HG03196 (cell line): ENCODE results near the gene GXYLT1.
"Not testable (repeated sequence)": the region's sequence is repeated elsewhere in the genome, so short reads cannot be mapped to it uniquely, and the experiment has no call there.

Experiments
- ATAC-seq: cut with Tn5 transposase; IDR thresholded peaks from one replicate; pipeline ENCODE4 v1.9.1; 2021; ENCODE audit not compliant: unreplicated experiment

The GXYLT1 gene

GRCh38 chr12:42145197-42145549, 499 bp upstream of the GXYLT1 start:
- ATAC-seq, result no peak

- ATAC-seq, result no peak
Observed at GRCh38 chr12:42144158-42144407, 591 bp downstream of the GXYLT1 start.

- peak; percentile 2 for ATAC-seq
Observed at GRCh38 chr12:42143452-42144157, 1.1 kb downstream of the GXYLT1 start.

- no peak for ATAC-seq
Observed at GRCh38 chr12:42141981-42142606, 2.6 kb downstream of the GXYLT1 start.

GRCh38 chr12:42140901-42141300, 3.8 kb downstream of the GXYLT1 start:
- ATAC-seq, result no peak

- no peak for ATAC-seq
Observed at GRCh38 chr12:42135259-42135814, 9.3 kb downstream of the GXYLT1 start.

- ATAC-seq, result no peak
Observed at GRCh38 chr12:42130672-42131402, 13.8 kb downstream of the GXYLT1 start.

- ATAC-seq, result no peak
Observed at GRCh38 chr12:42129595-42130204, 15.0 kb downstream of the GXYLT1 start.

- ATAC-seq, result no peak
Observed at GRCh38 chr12:42128888-42129287, 15.8 kb downstream of the GXYLT1 start.

GRCh38 chr12:42128327-42128726, 16.3 kb downstream of the GXYLT1 start:
- no peak for ATAC-seq

GRCh38 chr12:42126963-42127362, 17.7 kb downstream of the GXYLT1 start:
- ATAC-seq, result no peak

GRCh38 chr12:42125388-42125767, 19.3 kb downstream of the GXYLT1 start:
- no peak for ATAC-seq

GRCh38 chr12:42124764-42125387, 19.8 kb downstream of the GXYLT1 start:
- ATAC-seq, result no peak

GRCh38 chr12:42119085-42119633, 25.5 kb downstream of the GXYLT1 start:
- ATAC-seq, result no peak

GRCh38 chr12:42118136-42118879, 26.4 kb downstream of the GXYLT1 start:
- no peak for ATAC-seq

- ATAC-seq, result no peak
Observed at GRCh38 chr12:42109031-42109430, 35.6 kb downstream of the GXYLT1 start.

- ATAC-seq, result not testable (repeated sequence)
Observed at GRCh38 chr12:42106791-42107190, 37.9 kb downstream of the GXYLT1 start.

- no peak for ATAC-seq
Observed at GRCh38 chr12:42104784-42105183, 39.9 kb downstream of the GXYLT1 start.

GRCh38 chr12:42104087-42104486, 40.6 kb downstream of the GXYLT1 start:
- no peak for ATAC-seq

GRCh38 chr12:42103155-42103554, 41.5 kb downstream of the GXYLT1 start:
- no peak for ATAC-seq
